Measurements from ENCODE around the gene TIMM50.

DNA sequence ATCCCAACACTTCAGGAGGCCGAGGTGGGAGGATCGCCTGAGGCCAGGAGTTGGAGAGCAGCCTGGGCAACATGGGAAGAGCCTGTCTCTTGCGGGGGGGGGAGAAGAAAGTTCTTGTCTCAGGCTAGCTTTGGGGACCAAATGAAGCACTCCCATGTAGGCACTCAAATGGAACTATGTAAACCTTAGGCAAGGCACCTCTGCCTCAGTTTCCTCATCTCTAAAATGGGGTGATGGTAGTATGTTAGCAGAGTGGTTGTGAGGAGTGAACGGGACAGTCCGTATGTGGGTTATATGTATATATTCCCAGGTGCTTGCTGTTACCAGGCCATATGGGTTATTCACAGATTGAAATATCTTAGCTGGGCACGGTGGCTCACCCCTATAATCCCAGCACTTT, 11.6 kb downstream of the TIMM50 start:
- no peak for TF ChIP-seq CTCF (IDR thresholded peaks at IDR 0.05)
- no peak for TF ChIP-seq POLR2A (IDR thresholded peaks at IDR 0.05)
